ENCODE data around the gene SMIM1.

SMIM1 gene

GRCh38 chr1:3820316-3820715, 47.8 kb downstream of the SMIM1 start:
- TF ChIP-seq, protein P1, sequence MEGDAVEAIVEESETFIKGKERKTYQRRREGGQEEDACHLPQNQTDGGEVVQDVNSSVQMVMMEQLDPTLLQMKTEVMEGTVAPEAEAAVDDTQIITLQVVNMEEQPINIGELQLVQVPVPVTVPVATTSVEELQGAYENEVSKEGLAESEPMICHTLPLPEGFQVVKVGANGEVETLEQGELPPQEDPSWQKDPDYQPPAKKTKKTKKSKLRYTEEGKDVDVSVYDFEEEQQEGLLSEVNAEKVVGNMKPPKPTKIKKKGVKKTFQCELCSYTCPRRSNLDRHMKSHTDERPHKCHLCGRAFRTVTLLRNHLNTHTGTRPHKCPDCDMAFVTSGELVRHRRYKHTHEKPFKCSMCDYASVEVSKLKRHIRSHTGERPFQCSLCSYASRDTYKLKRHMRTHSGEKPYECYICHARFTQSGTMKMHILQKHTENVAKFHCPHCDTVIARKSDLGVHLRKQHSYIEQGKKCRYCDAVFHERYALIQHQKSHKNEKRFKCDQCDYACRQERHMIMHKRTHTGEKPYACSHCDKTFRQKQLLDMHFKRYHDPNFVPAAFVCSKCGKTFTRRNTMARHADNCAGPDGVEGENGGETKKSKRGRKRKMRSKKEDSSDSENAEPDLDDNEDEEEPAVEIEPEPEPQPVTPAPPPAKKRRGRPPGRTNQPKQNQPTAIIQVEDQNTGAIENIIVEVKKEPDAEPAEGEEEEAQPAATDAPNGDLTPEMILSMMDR (IDR thresholded peaks at IDR 0.05; ENCODE audit: insufficient read depth, low read length, missing control alignments): no peak
- no peak overlapping the region for H3K4me3 ChIP-seq (ENCODE audit: low read depth, low read length)
- ChIA-PET POLR2A (no interaction called here), CTCF (interaction anchor here (1.1 kb wide), 1 partner anchor 28 kb away, joined by 3 read pairs; no protein-coding TSS in a partner anchor)
- DNase-seq (ENCODE audit: low read depth, low spot score): no peak

DNA sequence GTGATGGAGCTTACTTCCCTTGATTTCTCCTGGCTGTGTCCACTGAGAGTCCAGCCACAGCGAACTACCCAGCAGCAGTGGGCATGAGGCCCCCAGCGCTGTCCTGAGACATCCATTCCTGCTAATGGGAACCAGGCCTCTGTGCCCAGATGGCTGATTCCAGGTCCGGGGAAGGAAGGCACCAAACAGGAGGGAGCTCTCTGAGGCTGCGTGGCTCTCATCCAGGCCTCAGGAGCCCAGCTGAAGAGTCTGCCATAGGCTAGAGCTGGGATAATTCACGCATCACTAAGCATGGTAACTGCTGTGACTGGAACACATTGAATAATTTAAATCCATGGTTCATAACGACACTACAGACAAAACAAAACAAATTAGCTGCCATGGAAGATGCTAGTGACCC, 48.5 kb downstream of the SMIM1 start:
- POLR2A ChIA-PET: no interaction called here
- no peak overlapping the region for H3K4me3 ChIP-seq (ENCODE audit: low read depth, low read length)
- TF ChIP-seq, protein P1 (IDR thresholded peaks at IDR 0.05; ENCODE audit: insufficient read depth, low read length, missing control alignments): no peak
- CTCF ChIA-PET: interaction anchor here (1.1 kb wide), 1 partner anchor 28 kb away, joined by 3 read pairs; no protein-coding TSS in a partner anchor
- no peak for DNase-seq (ENCODE audit: low read depth, low spot score)

GRCh38 chr1:3821447-3821846, 48.9 kb downstream of the SMIM1 start:
- no peak for DNase-seq (ENCODE audit: low read depth, low spot score)
- ChIA-PET POLR2A (no interaction called here), CTCF (interaction anchor here (1.1 kb wide), 1 partner anchor 27 kb away, joined by 3 read pairs; no protein-coding TSS in a partner anchor)
- TF ChIP-seq, protein P1 (IDR thresholded peaks at IDR 0.05; ENCODE audit: insufficient read depth, low read length, missing control alignments): no peak
- no peak overlapping the region for H3K4me3 ChIP-seq (ENCODE audit: low read depth, low read length)

DNA sequence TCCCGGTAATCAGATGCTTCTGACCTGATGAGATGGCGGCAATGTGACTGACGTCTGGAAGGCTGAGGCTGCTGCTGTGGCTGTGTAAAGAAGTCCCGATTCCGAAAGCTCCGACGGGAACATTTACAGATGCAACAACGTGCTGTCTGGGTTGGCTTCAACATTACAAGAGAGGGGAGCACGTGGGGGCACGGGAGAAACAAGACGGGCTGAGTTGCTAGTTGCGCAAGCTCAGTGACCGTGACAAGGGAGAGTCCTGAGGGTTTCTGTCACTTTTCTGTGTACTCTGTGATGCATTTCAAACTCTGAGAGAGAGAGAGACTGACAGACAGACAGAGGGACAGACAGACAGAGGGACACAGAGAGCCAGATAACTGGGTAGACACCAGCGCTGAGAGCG, 49.4 kb downstream of the SMIM1 start:
- ChIA-PET CTCF (no interaction called here), POLR2A (no interaction called here)
- H3K4me3 ChIP-seq (ENCODE audit: low read depth, low read length): no peak overlapping the region
- TF ChIP-seq, protein P1 (IDR thresholded peaks at IDR 0.05; ENCODE audit: insufficient read depth, low read length, missing control alignments): no peak
- no peak for DNase-seq (ENCODE audit: low read depth, low spot score)

- ChIA-PET CTCF (no interaction called here), POLR2A (no interaction called here)
- no peak for DNase-seq (ENCODE audit: low read depth, low spot score)
- no peak overlapping the region for H3K4me3 ChIP-seq (ENCODE audit: low read depth, low read length)
- TF ChIP-seq, protein P1 (IDR thresholded peaks at IDR 0.05; ENCODE audit: insufficient read depth, low read length, missing control alignments): no peak
Observed at GRCh38 chr1:3822421-3822820, 49.9 kb downstream of the SMIM1 start.

DNA sequence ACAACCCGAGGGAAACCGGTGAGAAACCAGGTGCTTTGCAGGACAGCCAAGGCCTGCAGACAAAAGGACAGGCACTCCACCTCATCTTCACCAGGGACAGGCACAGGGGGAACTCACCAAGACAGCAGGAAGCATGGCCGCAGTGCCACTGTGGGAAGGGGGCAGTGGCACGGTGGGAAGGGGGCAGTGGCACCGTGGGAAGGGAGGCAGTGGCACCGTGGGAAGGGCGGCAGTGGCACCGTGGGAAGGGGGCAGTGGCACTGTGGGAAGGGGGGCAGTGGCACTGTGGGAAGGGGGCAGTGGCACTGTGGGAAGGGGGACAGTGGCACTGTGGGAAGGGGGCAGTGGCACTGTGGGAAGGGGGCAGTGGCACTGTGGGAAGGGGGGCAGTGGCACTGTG, 52.1 kb downstream of the SMIM1 start:
- TF ChIP-seq, protein P1 (IDR thresholded peaks at IDR 0.05; ENCODE audit: insufficient read depth, low read length, missing control alignments): no peak
- no peak overlapping the region for H3K4me3 ChIP-seq (ENCODE audit: low read depth, low read length)
- CTCF ChIA-PET: no interaction called here
- no peak for DNase-seq (ENCODE audit: low read depth, low spot score)
- POLR2A ChIA-PET: no interaction called here
